ENCODE measurements around the gene SLC35C1.

The SLC35C1 gene

DNA sequence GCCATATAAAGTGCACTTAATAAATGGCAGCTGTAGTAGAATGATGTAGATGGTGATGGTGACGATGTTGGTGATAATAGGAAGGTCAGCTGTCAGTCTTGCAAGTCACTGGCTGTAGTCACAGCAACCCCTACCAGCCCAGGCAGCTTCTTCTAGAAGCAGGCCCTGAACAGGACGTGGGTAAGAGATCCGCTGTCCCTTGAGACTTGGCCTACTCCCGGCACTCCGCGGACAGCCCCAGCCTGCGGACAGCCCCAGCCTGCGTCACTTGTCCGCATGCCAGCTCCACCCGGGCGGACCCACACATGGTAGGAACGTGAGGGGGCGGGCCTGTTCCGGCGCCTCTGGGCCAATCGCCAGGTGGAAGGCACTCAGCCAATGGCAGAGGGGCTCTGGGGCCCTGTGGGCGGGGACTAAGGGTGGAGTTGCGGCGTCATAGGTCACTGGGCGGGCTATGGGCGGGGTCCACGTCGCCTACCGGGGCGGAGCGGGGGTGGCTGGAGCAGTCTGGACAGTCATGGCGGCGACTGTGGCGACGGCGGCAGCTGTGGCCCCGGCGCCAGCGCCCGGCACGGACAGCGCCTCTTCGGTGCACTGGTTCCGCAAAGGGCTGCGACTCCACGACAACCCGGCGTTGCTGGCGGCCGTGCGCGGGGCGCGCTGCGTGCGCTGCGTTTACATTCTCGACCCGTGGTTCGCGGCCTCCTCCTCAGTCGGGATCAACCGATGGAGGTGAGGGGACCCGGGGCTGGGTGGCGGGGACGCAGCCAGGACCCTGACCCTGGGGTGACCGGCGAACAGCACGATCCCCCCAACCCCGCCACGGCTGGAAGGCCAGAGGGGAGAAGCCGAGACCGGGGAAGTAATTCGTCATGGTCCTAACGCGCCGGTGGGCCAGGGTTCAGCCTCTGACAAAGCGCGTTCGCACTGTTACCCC, 42.3 kb downstream of the SLC35C1 start, which contains the start of gene CRY2:
TSS of gene CRY2 (plus strand) at position 502 of the 937 bp plus-strand sequence. CDS start at position 518, 16 bp downstream.
- peak; percentile 99 for DNase-seq (ENCODE audit: low read depth, low spot score)

DNA sequence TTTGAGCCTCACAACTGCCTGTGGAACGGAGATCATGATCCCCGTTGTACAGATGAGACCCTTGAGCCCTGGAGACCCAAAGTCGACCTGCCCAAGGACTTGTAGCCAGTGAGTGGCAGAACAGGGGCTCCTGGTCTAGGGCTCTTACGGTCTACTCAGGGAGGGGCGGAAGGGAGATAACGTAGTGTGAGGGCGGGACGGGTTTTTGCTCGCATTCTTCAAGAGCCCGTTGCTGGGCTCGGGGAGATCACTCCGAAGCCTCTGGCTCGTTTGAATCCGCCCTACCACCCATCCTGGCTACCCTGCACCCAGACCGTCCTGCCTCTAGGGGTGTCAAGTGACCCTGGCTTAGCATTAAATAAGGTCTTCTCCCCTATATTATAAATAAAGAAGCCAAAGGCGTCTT, 43.0 kb downstream of the SLC35C1 start:
- DNase-seq (ENCODE audit: low read depth, low spot score): peak; percentile 75

DNA sequence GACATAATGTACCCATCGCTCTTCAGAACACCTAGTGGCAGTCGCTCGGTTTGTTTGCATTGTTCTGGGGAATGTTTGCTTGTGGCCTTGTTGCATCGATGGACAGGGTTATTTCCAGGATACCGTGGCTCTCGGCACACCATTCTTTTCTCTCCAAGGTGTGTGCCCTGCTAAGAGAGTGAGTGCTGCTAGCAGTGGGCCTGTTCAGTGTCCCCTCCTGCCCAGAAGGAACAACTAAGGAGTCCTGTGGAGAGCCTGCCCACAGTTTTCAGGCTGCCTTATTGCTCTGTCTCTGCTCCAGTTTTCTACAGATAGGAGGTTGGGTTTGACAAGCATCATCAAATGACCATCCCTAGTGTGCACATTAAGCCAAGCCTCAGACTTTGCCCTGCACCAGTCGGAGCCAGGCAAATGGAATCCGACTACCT, 43.7 kb downstream of the SLC35C1 start:
- DNase-seq (ENCODE audit: low read depth, low spot score): no peak

GRCh38 chr11:45850446-45850845, 45.5 kb downstream of the SLC35C1 start:
- DNase-seq (ENCODE audit: low read depth, low spot score): peak; percentile 56

DNA sequence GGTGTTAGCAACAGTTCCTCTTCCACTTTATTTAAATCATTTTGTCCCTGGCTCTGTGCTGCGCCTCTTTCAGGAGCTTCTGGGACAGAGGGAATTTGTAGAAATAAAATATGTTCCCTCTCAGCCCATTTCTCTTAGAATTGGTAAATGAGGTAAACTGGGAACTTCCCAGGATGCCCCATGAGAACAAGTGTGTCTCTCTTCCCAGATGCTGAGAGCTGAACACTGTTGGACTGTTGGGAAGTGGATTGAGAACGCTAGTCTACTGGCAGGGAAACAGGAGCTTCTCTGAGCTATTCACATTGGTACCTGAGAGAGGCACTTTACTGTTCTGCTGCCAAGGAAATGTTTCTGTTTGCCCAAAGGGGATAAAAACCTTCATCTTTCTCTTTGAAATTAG, 46.3 kb downstream of the SLC35C1 start:
- no peak for DNase-seq (ENCODE audit: low read depth, low spot score)

- DNase-seq (ENCODE audit: low read depth, low spot score): no peak
These were observed 47.2 kb downstream of the SLC35C1 start for GRCh38 chr11:45852018-45852711.

- DNase-seq (ENCODE audit: low read depth, low spot score): no peak
These were observed 47.8 kb downstream of the SLC35C1 start for GRCh38 chr11:45852712-45853101.

GRCh38 chr11:45853332-45854219, 48.6 kb downstream of the SLC35C1 start:
- DNase-seq (ENCODE audit: low read depth, low spot score): no peak

- DNase-seq (ENCODE audit: low read depth, low spot score): no peak
These were observed 50.4 kb downstream of the SLC35C1 start for GRCh38 chr11:45855308-45855707.

- DNase-seq (ENCODE audit: low read depth, low spot score): peak; percentile 61
These were observed 51.1 kb downstream of the SLC35C1 start for GRCh38 chr11:45856044-45856468.

GRCh38 chr11:45857961-45858474, 53.1 kb downstream of the SLC35C1 start:
- DNase-seq (ENCODE audit: low read depth, low spot score): peak; percentile 95

GRCh38 chr11:45858751-45859398, 53.9 kb downstream of the SLC35C1 start:
- DNase-seq (ENCODE audit: low read depth, low spot score): no peak

DNA sequence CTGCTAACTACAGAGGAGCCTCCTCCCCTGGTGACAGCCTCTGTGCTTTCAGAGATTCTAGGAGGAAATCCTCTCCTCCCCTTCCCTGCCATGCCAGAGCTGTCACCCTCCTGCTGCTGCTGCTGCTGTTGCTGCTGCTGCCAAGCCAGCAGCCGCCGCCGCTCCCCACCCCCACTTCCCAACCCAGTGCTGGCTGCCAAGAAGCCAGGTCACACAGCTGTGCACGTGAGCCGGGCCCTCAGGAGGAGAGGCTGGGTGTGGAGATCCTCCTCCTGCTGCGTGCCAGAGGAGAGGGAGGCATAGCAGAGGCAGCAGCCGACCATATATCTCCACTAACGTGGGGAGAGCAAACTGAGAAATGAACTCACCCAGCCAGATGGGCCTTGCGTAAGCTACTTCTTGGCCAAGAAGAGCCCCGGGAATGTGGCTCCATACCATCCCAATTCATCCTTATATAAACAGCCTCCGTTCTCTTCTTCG, 54.8 kb downstream of the SLC35C1 start:
- DNase-seq (ENCODE audit: low read depth, low spot score): peak; percentile 93

- no peak for DNase-seq (ENCODE audit: low read depth, low spot score)
These were observed 55.4 kb downstream of the SLC35C1 start for GRCh38 chr11:45860348-45860747.

GRCh38 chr11:45860764-45861510, 56.0 kb downstream of the SLC35C1 start:
- DNase-seq (ENCODE audit: low read depth, low spot score): no peak

All from astrocyte of the hippocampus (primary cell).